ENCODE results near the gene TMEM179.

The TMEM179 gene

GRCh38 chr14:104569435-104569834, 35.1 kb downstream of the TMEM179 start:
- no peak for DNase-seq (ENCODE audit: low read depth)

- DNase-seq (ENCODE audit: low read depth): no peak
Measured at GRCh38 chr14:104568620-104569019, 36.0 kb downstream of the TMEM179 start.

GRCh38 chr14:104567957-104568225, 36.7 kb downstream of the TMEM179 start:
- no peak for DNase-seq (ENCODE audit: low read depth)

GRCh38 chr14:104567141-104567956, 37.2 kb downstream of the TMEM179 start:
- DNase-seq (ENCODE audit: low read depth): no peak

- DNase-seq (ENCODE audit: low read depth): no peak
Measured at GRCh38 chr14:104564744-104565679, 39.6 kb downstream of the TMEM179 start.

GRCh38 chr14:104563742-104564615, 40.6 kb downstream of the TMEM179 start:
- DNase-seq (ENCODE audit: low read depth): peak; percentile 33

GRCh38 chr14:104563191-104563741, 41.3 kb downstream of the TMEM179 start:
- no peak for DNase-seq (ENCODE audit: low read depth)

GRCh38 chr14:104562606-104563005, 42.0 kb downstream of the TMEM179 start:
- DNase-seq (ENCODE audit: low read depth): no peak

GRCh38 chr14:104561632-104562495, 42.7 kb downstream of the TMEM179 start:
- DNase-seq (ENCODE audit: low read depth): no peak

- DNase-seq (ENCODE audit: low read depth): no peak
Measured at GRCh38 chr14:104561124-104561557, 43.4 kb downstream of the TMEM179 start.

- no peak for DNase-seq (ENCODE audit: low read depth)
Measured at GRCh38 chr14:104560586-104560945, 44.0 kb downstream of the TMEM179 start.

- no peak for DNase-seq (ENCODE audit: low read depth)
Measured at GRCh38 chr14:104559804-104560585, 44.6 kb downstream of the TMEM179 start.

GRCh38 chr14:104559028-104559803, 45.4 kb downstream of the TMEM179 start:
- no peak for DNase-seq (ENCODE audit: low read depth)

- no peak for DNase-seq (ENCODE audit: low read depth)
Measured at GRCh38 chr14:104558231-104559027, 46.1 kb downstream of the TMEM179 start.

GRCh38 chr14:104557766-104558165, 46.8 kb downstream of the TMEM179 start:
- DNase-seq (ENCODE audit: low read depth): no peak

- DNase-seq (ENCODE audit: low read depth): no peak
Measured at GRCh38 chr14:104557086-104557485, 47.5 kb downstream of the TMEM179 start.

GRCh38 chr14:104556256-104557021, 48.1 kb downstream of the TMEM179 start:
- DNase-seq (ENCODE audit: low read depth): no peak

Measured in activated T-helper 9 cell treated with anti-CD3 and anti-CD28 coated beads, Interleukin-2, amount 50 U/mL, for 16 hours (primary cell).